AG09319 (cell line): ENCODE measurements around the gene MAK.
"Not testable (repeated sequence)": the region's sequence is repeated elsewhere in the genome, so short reads cannot be mapped to it uniquely, and the experiment has no call there.

Experiments
- DNase-seq: peaks from one replicate; pipeline ENCODE4 v3.0.0-alpha.2; 2010; ENCODE audit warnings: low read depth; ENCODE audit errors: extremely low read depth
- TF ChIP-seq, protein P1 (sequence below): IDR thresholded peaks from 2 replicates; pipeline ENCODE4 v1.5.1; 2011; ENCODE audit warnings: low read depth, mild to moderate bottlenecking, inconsistent platforms, low read length, moderate library complexity

The MAK gene

DNA sequence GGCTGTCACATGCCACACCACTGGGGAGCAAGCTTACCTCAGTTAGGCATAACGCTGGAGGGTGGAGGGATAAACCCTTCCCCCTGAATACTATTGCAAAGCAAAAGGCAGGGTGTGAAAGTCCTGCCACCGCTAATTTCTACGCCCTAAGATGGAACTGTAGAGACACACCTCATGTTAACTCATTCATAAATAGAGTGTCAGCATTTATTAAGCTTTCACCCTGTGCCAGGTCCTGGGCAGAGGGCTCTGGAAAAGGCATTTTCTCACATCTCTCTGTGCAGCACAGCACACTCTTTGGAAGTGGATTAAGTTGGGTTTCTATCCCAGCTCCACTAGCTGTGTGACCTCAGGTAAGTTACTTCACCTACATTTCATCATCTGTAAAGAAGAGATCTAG, 68.9 kb downstream of the MAK start:
- DNase-seq = no peak
- TF ChIP-seq, protein P1, sequence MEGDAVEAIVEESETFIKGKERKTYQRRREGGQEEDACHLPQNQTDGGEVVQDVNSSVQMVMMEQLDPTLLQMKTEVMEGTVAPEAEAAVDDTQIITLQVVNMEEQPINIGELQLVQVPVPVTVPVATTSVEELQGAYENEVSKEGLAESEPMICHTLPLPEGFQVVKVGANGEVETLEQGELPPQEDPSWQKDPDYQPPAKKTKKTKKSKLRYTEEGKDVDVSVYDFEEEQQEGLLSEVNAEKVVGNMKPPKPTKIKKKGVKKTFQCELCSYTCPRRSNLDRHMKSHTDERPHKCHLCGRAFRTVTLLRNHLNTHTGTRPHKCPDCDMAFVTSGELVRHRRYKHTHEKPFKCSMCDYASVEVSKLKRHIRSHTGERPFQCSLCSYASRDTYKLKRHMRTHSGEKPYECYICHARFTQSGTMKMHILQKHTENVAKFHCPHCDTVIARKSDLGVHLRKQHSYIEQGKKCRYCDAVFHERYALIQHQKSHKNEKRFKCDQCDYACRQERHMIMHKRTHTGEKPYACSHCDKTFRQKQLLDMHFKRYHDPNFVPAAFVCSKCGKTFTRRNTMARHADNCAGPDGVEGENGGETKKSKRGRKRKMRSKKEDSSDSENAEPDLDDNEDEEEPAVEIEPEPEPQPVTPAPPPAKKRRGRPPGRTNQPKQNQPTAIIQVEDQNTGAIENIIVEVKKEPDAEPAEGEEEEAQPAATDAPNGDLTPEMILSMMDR = no peak

DNA sequence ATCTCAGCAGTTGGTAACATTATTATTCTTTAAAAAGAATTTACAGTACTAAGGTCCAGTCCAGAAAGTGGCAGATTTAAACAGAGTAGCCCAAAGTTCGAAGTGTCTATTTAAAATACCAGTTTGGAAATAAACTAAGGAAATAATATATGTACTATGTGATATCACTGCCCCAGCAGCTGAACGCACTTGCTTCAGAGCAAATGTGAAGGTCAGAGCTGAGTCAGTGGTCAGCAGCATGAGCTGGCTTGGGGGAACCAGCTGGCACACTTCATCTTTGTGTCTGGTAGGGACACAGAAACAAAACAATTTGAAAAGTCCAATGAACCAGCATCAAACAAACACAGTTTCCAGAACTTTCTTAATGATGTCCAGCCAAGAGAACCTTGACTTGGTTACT, 75.3 kb downstream of the MAK start:
- DNase-seq = no peak
- TF ChIP-seq, protein P1 = no peak

DNA sequence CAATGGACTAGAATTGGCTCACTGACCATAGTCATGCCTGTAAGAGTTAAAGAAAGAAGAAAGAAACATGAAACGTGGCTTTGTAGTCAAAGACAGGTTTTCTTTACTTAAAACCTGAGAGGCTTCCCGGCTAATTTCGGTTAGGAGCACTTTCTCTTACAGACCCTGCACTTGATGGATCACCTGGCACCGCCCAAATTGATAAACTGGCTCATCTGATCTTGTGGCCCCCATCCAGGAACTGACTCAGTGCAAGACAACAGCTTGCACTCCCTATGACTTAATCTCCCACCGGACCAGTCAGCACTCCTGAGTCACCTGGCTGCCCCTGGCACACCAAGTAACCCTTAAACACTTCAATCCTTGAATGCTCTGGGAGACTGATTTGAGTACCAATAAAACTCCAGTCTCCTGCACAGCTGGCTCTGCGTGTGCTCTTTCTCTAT, 78.4 kb downstream of the MAK start:
- no peak for DNase-seq
- TF ChIP-seq, protein P1 = no peak

DNA sequence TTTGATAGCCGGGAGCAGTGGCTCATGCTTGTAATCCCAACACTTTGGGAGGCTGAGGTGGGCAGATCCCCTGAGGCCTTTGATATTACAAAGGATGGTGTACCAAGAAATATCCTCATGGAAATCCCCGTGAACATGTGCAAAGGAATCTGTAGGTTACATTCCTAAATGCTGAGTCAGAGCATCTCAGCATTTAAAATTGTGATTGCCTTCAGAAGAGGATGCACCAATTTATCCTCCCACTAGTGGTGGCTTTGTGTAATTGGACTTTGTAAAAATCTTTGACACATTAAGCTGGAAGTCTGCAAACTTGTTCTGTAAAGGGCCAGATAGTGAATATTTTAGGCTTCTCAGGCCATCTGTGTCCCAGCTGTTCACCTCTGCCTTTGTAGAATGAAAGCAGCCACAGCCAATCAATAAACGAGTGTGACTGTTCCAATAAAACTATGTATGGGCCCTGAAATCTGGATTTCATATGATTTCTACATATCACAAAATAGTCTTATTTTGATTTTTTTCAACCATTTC, 79.0 kb downstream of the MAK start:
- peak; percentile 32 for DNase-seq
- TF ChIP-seq, protein P1 = peak; percentile 48

DNA sequence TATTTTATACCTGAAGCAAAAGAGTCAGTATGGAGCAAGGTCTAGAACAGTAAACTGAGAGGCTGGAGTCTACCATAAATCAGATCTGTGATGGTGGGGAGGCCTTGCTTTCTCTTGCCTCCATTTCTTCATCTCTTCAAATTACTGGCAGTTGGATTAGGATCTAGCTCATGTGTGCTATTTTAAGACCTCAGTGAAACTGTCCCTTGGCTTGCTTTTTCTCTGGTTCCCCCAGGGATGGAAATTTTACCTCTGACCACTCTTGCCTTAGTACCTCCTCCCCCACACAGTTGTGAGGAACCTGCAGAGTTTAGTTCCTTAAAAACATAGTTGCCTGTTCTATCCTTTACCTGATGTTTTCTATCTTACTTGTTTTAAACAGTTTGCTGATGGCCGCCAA, 82.3 kb downstream of the MAK start:
- DNase-seq = no peak
- TF ChIP-seq, protein P1 = no peak

DNA sequence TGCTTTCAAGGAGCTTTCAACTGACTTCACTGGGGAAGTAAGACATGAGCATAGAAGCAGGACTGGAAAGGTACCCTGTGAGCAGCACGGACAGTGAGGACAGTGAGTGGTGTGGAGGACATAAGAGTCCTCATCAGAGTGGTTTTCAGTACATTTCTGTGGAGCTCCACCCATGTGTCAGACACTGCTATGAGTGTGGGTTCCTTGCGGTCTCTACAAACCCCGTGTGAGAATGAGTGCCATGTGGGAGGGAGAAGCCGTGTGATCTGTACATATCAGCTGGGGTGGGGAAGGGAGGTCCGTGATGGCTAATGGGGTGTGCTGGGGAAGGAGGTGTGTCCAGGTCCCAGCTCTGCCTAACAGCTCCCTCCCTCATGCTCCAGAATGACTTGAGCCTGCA, 86.6 kb downstream of the MAK start:
- DNase-seq = not testable (repeated sequence)

DNA sequence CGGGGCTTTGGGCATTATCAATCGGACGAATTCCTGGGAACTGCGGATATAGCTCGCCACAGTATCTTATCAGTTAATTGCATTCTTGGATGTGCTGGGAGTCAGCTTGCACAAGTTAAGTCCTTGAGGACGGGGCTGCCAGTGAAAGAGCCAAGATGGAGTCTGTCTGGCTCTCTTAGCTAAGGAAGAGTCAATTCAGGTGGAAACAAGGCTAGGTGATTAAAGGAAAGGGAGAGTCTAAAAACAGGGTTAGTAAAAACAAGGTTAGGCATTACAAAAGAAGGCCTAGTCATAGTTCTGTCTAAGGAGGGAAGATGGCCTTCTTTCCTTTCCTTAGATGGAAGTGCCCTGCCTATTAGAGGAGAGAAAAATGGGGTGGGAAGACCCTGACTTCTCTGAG, 87.8 kb downstream of the MAK start:
- not testable (repeated sequence) for DNase-seq

DNA sequence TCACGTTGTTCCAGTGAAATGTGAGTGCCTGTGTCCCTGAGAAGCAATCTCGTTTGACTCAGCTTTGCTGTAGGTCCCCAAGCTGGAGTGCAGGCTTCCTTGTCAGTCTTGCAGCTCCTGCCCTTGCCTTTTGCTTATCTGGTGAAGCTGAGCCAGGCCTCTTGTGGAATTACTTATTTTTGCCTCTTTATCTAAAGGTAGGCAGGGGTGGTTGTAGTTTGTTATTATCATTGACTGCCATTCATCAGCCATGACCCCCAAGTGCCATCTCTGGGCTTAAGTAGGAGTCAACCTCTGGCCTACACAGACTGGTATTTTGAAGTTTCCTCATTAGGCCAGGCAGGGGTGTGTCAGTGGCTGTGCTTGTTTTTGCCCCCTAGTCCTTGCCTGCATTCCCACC, 88.6 kb downstream of the MAK start:
- DNase-seq = no peak

More for the DNA sequence above, 88.6 kb downstream of the MAK start:
- TF ChIP-seq, protein P1 = no peak
